ENCODE results near the gene UBR3.

- TF ChIP-seq CTCF (IDR thresholded peaks at IDR 0.05) (no peak), POLR2A (IDR thresholded peaks at IDR 0.05) (no peak), EP300 (IDR thresholded peaks at IDR 0.05) (no peak)
These were observed 22.5 kb downstream of the UBR3 start for GRCh38 chr2:169849710-169850109.
